Measurements from ENCODE around the gene MRPL14.
A peak's percentile ranks its signal among the peaks of the same experiment; 100 is the strongest.

Gene MRPL14

GRCh38 chr6:44081753-44082152, 45.5 kb downstream of the MRPL14 start:
- H3K9me3 ChIP-seq (replicated peaks in 1 of 11): no peaks in the 10 kb centered on the region
- TF ChIP-seq Cebpa-rat (IDR thresholded peaks at IDR 0.05): no peak
- H3K4me3 ChIP-seq: no peak overlapping the region; a peak in 1 of 20 replicates
- peaks cover 0 to 1% (median 0%) of the 10 kb centered on the region in 11 experiments; a peak in 1 of 22 replicates for H4K20me1 ChIP-seq
- peaks cover 61 to 100% (median 99%) of the 10 kb centered on the region in 10 experiments for H3K4me1 ChIP-seq
- no peaks in the 10 kb centered on the region for H3K36me3 ChIP-seq
- H3K9ac ChIP-seq: peak overlapping the region in 1 of 11 experiments; percentile 65; a peak in 2 of 22 replicates
- no peaks in the 10 kb centered on the region for H3K27me3 ChIP-seq
- H3K4me2 ChIP-seq: peak overlapping the region; percentile 70 to 97 (median 90); a peak in 20 of 22 replicates
- peak overlapping the region in 6 of 11 experiments; percentile 66 to 79 (median 74); a peak in 4 of 22 replicates for H3K27ac ChIP-seq

GRCh38 chr6:44080561-44081521, 46.4 kb downstream of the MRPL14 start:
- H3K4me2 ChIP-seq: peak overlapping the region; percentile 70 to 97 (median 90)
- H4K20me1 ChIP-seq: no peaks in the 10 kb centered on the region
- H3K27me3 ChIP-seq: no peaks in the 10 kb centered on the region
- peak overlapping the region; percentile 21 to 68 (median 52); a peak in 19 of 22 replicates for H3K9ac ChIP-seq
- no peak for TF ChIP-seq Cebpa-rat (IDR thresholded peaks at IDR 0.05)
- peaks cover 61 to 100% (median 99%) of the 10 kb centered on the region in 10 experiments for H3K4me1 ChIP-seq
- no peaks in the 10 kb centered on the region for H3K9me3 ChIP-seq (replicated peaks in 1 of 11)
- peak overlapping the region in 1 of 10 experiments; percentile 14; a peak in 2 of 20 replicates for H3K4me3 ChIP-seq
- H3K27ac ChIP-seq: peak overlapping the region; percentile 29 to 79 (median 66); a peak in 20 of 22 replicates
- H3K36me3 ChIP-seq: no peaks in the 10 kb centered on the region

- peak overlapping the region; percentile 70 to 97 (median 90); a peak in 21 of 22 replicates for H3K4me2 ChIP-seq
Measured at GRCh38 chr6:44079672-44080071, 47.6 kb downstream of the MRPL14 start.

GRCh38 chr6:44078827-44079671, 48.2 kb downstream of the MRPL14 start:
- no peaks in the 10 kb centered on the region for H3K9me3 ChIP-seq (replicated peaks in 1 of 11)
- TF ChIP-seq Cebpa-rat (IDR thresholded peaks at IDR 0.05): no peak
- no peak overlapping the region for H3K4me3 ChIP-seq
- no peaks in the 10 kb centered on the region for H4K20me1 ChIP-seq
- H3K4me2 ChIP-seq: peak overlapping the region; percentile 70 to 97 (median 90); a peak in 21 of 22 replicates
- H3K36me3 ChIP-seq: no peaks in the 10 kb centered on the region
- H3K27ac ChIP-seq: peak overlapping the region in 6 of 11 experiments; percentile 6 to 79 (median 71); a peak in 6 of 22 replicates
- H3K9ac ChIP-seq: peak overlapping the region in 4 of 11 experiments; percentile 2 to 31 (median 22); a peak in 2 of 22 replicates
- peaks cover 67 to 100% (median 99%) of the 10 kb centered on the region in 10 experiments for H3K4me1 ChIP-seq
- no peaks in the 10 kb centered on the region for H3K27me3 ChIP-seq

More at GRCh38 chr6:44079672-44080071, 47.6 kb downstream of the MRPL14 start:
- Histone ChIP-seq H3K36me3 (no peaks in the 10 kb centered on the region), H3K27ac (peak overlapping the region in 7 of 11 experiments; percentile 37 to 79 (median 76); a peak in 9 of 22 replicates), H3K4me1 (peaks cover 67 to 100% (median 99%) of the 10 kb centered on the region in 10 experiments), H3K9ac (peak overlapping the region in 4 of 11 experiments; percentile 2 to 66 (median 28); a peak in 3 of 22 replicates), H4K20me1 (no peaks in the 10 kb centered on the region), H3K9me3 (replicated peaks in 1 of 11) (no peaks in the 10 kb centered on the region), H3K4me3 (no peak overlapping the region), H3K27me3 (no peaks in the 10 kb centered on the region)
- TF ChIP-seq Cebpa-rat (IDR thresholded peaks at IDR 0.05): no peak

- Histone ChIP-seq H3K27ac (no peak overlapping the region), H3K4me1 (peaks cover 66 to 98% (median 97%) of the 10 kb centered on the region in 10 experiments), H3K4me3 (no peak overlapping the region), H4K20me1 (no peaks in the 10 kb centered on the region), H3K9me3 (replicated peaks in 1 of 11) (no peaks in the 10 kb centered on the region), H3K9ac (peak overlapping the region in 1 of 11 experiments; percentile 20; a peak in 1 of 22 replicates), H3K4me2 (peak overlapping the region in 6 of 11 experiments; percentile 9 to 97 (median 94); a peak in 8 of 22 replicates), H3K27me3 (no peaks in the 10 kb centered on the region), H3K36me3 (no peaks in the 10 kb centered on the region)
- TF ChIP-seq Cebpa-rat (IDR thresholded peaks at IDR 0.05): no peak
Measured at GRCh38 chr6:44078219-44078826, 48.9 kb downstream of the MRPL14 start.

GRCh38 chr6:44077214-44077946, 49.9 kb downstream of the MRPL14 start:
- H3K4me1 ChIP-seq: peaks cover 63 to 96% (median 94%) of the 10 kb centered on the region in 10 experiments
- H3K9me3 ChIP-seq (replicated peaks in 1 of 11): no peaks in the 10 kb centered on the region
- peak overlapping the region in 7 of 11 experiments; percentile 2 to 47 (median 27); a peak in 6 of 22 replicates for H3K27ac ChIP-seq
- peak overlapping the region in 9 of 11 experiments; percentile 31 to 97 (median 66); a peak in 10 of 22 replicates for H3K4me2 ChIP-seq
- peak overlapping the region in 4 of 11 experiments; percentile 40 to 56 (median 42); a peak in 3 of 22 replicates for H3K9ac ChIP-seq
- H4K20me1 ChIP-seq: no peaks in the 10 kb centered on the region
- H3K4me3 ChIP-seq: no peak overlapping the region
- TF ChIP-seq Cebpa-rat (IDR thresholded peaks at IDR 0.05): no peak
- no peaks in the 10 kb centered on the region for H3K27me3 ChIP-seq
- H3K36me3 ChIP-seq: no peaks in the 10 kb centered on the region

- Histone ChIP-seq H3K4me2 (peak overlapping the region in 10 of 11 experiments; percentile 3 to 97 (median 65); a peak in 14 of 22 replicates), H3K9me3 (replicated peaks in 1 of 11) (no peaks in the 10 kb centered on the region), H3K4me1 (peaks cover 66 to 95% (median 93%) of the 10 kb centered on the region in 10 experiments), H3K27ac (peak overlapping the region in 4 of 11 experiments; percentile 15 to 41 (median 29); a peak in 4 of 22 replicates), H3K27me3 (no peaks in the 10 kb centered on the region), H3K36me3 (no peaks in the 10 kb centered on the region), H4K20me1 (no peaks in the 10 kb centered on the region), H3K9ac (peak overlapping the region in 4 of 11 experiments; percentile 25 to 56 (median 36); a peak in 5 of 22 replicates), H3K4me3 (no peak overlapping the region; a peak in 2 of 20 replicates)
- no peak for TF ChIP-seq Cebpa-rat (IDR thresholded peaks at IDR 0.05)
Measured at GRCh38 chr6:44076356-44077213, 50.7 kb downstream of the MRPL14 start.
